Upper lobe of left lung (tissue), 4 donors: ENCODE measurements around the gene PLEKHA4.

Experiments used
- EP300 ChIP-seq, 4 donors: sonication (generic); formaldehyde crosslinking; IDR thresholded peaks; one replicate each; pipeline ENCODE4 v1.5.1; 2017; ENCODE audit warnings: antibody characterized with exemption in 4 of 4, control low read depth in 2 of 4
- POLR2A ChIP-seq, 4 donors: fragments of 450-650 bp; IDR thresholded peaks; one replicate each; pipeline ENCODE4 v1.5.1; 2016 to 2017; ENCODE audit warnings: antibody characterized with exemption in 4 of 4, mild to moderate bottlenecking in 2 of 4
- TF ChIP-seq, protein P1 (sequence below), 6 experiments: fragments of 450-650 bp in 4 of 6; fragments of 200-600 bp in 2 of 6; sonication (generic) in 2 of 6; IDR thresholded peaks; one replicate each; pipeline ENCODE4 v1.5.1; 2016 to 2019; ENCODE audit warnings: antibody characterized with exemption in 6 of 6

DNA sequence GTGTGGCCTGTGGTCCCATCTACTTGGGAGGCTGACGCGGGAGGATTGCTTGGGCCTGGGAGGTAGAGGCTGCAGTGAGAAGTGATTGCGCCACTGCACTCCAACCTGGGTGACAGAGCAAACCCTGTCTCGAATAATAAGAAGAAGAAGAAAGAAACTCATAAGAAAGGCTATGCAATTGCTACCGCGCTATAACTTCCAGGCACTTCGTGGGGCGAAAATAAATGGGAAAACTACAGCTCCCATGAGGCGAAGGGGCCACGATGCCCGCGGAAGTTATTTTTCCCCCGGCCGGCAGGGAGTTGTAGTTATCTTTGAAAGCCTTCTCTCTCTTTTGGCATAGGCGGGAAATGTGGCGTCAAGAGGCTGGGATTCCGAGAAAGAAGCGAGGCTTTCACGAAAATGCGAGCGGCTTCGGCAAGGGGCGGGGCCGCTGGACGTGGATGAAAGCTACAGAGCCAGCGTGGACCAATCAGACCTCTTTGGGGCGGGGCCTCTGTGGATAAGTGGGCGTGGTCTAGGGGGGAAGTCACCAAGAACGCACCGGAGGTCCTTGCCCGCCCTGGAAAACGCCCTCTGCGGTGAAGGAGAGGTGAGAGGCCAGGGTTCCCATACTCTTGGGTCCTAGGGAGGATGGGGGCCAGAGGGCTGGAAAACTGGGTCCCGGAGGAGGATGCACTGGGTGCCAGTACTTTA, 31.5 kb upstream of the PLEKHA4 start, which contains the start of gene NUCB1:
- TF ChIP-seq, protein P1, sequence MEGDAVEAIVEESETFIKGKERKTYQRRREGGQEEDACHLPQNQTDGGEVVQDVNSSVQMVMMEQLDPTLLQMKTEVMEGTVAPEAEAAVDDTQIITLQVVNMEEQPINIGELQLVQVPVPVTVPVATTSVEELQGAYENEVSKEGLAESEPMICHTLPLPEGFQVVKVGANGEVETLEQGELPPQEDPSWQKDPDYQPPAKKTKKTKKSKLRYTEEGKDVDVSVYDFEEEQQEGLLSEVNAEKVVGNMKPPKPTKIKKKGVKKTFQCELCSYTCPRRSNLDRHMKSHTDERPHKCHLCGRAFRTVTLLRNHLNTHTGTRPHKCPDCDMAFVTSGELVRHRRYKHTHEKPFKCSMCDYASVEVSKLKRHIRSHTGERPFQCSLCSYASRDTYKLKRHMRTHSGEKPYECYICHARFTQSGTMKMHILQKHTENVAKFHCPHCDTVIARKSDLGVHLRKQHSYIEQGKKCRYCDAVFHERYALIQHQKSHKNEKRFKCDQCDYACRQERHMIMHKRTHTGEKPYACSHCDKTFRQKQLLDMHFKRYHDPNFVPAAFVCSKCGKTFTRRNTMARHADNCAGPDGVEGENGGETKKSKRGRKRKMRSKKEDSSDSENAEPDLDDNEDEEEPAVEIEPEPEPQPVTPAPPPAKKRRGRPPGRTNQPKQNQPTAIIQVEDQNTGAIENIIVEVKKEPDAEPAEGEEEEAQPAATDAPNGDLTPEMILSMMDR (IDR thresholded peaks at IDR 0.05) = peak; percentile 25 to 64 (median 44)
- TF ChIP-seq POLR2A (IDR thresholded peaks at IDR 0.05) = peak; percentile 11 to 89 (median 44)
- peak in 3 of 4 donors; percentile 22 to 79 (median 73) for TF ChIP-seq EP300 (IDR thresholded peaks at IDR 0.05)
